Heart right ventricle (tissue), 16 donors: ENCODE measurements around the gene OR2A7. TPM values are rescaled to one million over a fixed set of nuclear protein-coding genes. Genes with fewer than 3 reads are reported as not detected.
A peak's percentile ranks its signal among the peaks of the same experiment; 100 is the strongest.
"Not testable (repeated sequence)": the region's sequence is repeated elsewhere in the genome, so short reads cannot be mapped to it uniquely, and the experiment has no call there.

Source experiments
- ATAC-seq, 8 donors: fragments of 200-7000 bp; cut with Tn5 transposase; one replicate each; pipeline ENCODE4 v1.9.1; 2020; ENCODE audit warnings: mild to moderate bottlenecking in 8 of 8, moderate library complexity in 8 of 8, moderate number of reproducible peaks in 1 of 8
- DNase-seq, 2 donors: peaks; one replicate each; pipeline ENCODE4 v3.0.0-alpha.2; 2020
- H3K27ac ChIP-seq, 10 donors: fragments of 200-600 bp; sonication (generic) in 2 of 10; one replicate each; pipeline versions ENCODE4 v1.5.0 to v1.8.0; 2020 to 2022; ENCODE audit warnings: mild to moderate bottlenecking in 3 of 10
- H3K27me3 ChIP-seq, 7 donors: fragments of 200-600 bp; one replicate each; pipeline ENCODE4 v1.8.0; 2021 to 2022; ENCODE audit warnings: mild to moderate bottlenecking in 2 of 7
- H3K36me3 ChIP-seq, 9 donors: fragments of 200-600 bp; sonication (generic) in 1 of 9; one replicate each; pipeline versions ENCODE4 v1.5.0 to v1.8.0; 2020 to 2022; ENCODE audit warnings: mild to moderate bottlenecking in 2 of 9
- H3K4me1 ChIP-seq, 9 donors: fragments of 200-600 bp; sonication (generic) in 1 of 9; one replicate each; pipeline versions ENCODE4 v1.5.0 to v1.8.0; 2020 to 2022; ENCODE audit warnings: mild to moderate bottlenecking in 4 of 9
- H3K4me3 ChIP-seq, 10 donors: fragments of 200-600 bp; sonication (generic) in 2 of 10; one replicate each; pipeline versions ENCODE4 v1.5.0 to v1.8.0; 2020 to 2022; ENCODE audit warnings: mild to moderate bottlenecking in 7 of 10, moderate library complexity in 2 of 10
- H3K9me3 ChIP-seq, 11 donors: fragments of 200-600 bp in 10 of 11; sonication (generic) in 2 of 11; one replicate each; pipeline versions ENCODE4 v1.5.0 to v1.8.0; 2013 to 2022; ENCODE audit warnings: mild to moderate bottlenecking in 2 of 11, control low read depth in 1 of 11, moderate library complexity in 1 of 11
- WGBS, 2 donors: extraction: QIAGEN DNeasy Blood & Tissue Kit; methylation state at CpG; one replicate each; pipeline ENCODE4 v1.1.7; 2013; ENCODE audit warnings: inconsistent platforms in 1 of 2; 5-methylcytosine and 5-hydroxymethylcytosine counted together
- intact Hi-C, 10 donors: fragments of 100-400 bp; cut with DNase I; formaldehyde crosslinking; loops; one replicate each; pipeline versions ENCODE4 v1.11.1 to v1.14.2; 2022
- polyA plus RNA-seq, 2 donors: library from polyadenylated mRNA; stranded (reverse); fragments of 200-250 nt; gene quantifications; one replicate each; pipeline ENCODE4 v1.2.3, GENCODE V29; 2013
- total RNA-seq, 10 donors: library from RNA; stranded (reverse); fragmentation: NEBNext Ultra II Directional in 3 of 10; extraction: Animal tissue kit (Norgen Biotek cat#: 25700) in 3 of 10; gene quantifications; one replicate each; pipeline versions ENCODE4 v1.2.1 to v1.2.4, GENCODE V29; 2021 to 2023
- TF ChIP-seq, protein P1 (sequence below), 9 donors: fragments of 200-600 bp; sonication (generic) in 2 of 9; IDR thresholded peaks; one replicate each; pipeline versions ENCODE4 v1.5.0 to v1.8.0; 2021 to 2022; ENCODE audit warnings: antibody characterized with exemption in 9 of 9, mild to moderate bottlenecking in 5 of 9, moderate library complexity in 1 of 9
- donor health status: Arrhythmogenic right ventricular cardiomyopathy.
- donor health status: ischemic (EF 13 %, LVEDD 7.1; RV severe dilation, severe dysfunction).
- donor health status: healthy with polysubstance abuse.
- donor health status: DM: no; HTN: yes; CAD: no.
- donor health status: DM: no; HTN: no; CAD: no.
- donor health status: ischemic (EF 25% LVEDD 6.9; RV normal size, moderate dysfunction).
- donor health status: ischemic (EF 25% LVEDD 5.7; RV mildly dilated, moderate dysfunction).
- donor health status: healthy.
- donor health status: DM: yes; HTN: yes; CAD: no.
- donor health status: Ischemic cardiomyopathy.
- donor health status: ischemic (EF 35%, LVEDD 5.7; RV mildly dilated, moderate dysfunction).
- donor health status: nonischemic (EF 11% LVEDD 7.7; RV severe dilation, severe dysfunction).
- donor health status: DM: yes; HTN: yes; CAD: no.
- donor health status: PGD.
- donor health status: ischemic (EF 29% LVEDD 5.4; RV normal size, mild dysfunction).
- donor health status: nonischemic (EF 23%, LVEDD 6.1; RV moderate dilation, normal function).

OR2A7 gene
- total and polyA plus RNA-seq, 12 donors, result 0.13 to 0.56 (median 0.40) TPM

DNA sequence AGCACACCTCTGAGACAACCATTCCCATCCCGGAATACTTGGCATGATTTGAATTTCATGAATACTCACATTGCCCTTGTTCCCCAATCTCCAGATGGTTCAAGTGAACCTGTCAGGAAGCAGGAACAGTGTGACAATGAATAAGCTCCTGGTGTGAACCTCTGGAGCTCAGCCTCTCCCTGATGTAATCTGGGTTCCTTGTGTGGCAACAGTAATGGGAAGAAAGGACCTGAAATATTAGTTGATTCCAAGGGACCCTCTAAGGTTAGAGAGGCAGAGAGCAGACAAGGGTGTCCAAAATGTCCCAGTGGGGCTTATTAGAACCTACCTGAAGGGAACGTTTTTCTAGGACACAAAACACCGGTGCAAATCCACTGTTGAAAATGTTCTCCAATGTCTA is 8.5 kb downstream of the OR2A7 start:
- H3K27ac ChIP-seq, result no peak overlapping the region
- TF ChIP-seq, protein P1, sequence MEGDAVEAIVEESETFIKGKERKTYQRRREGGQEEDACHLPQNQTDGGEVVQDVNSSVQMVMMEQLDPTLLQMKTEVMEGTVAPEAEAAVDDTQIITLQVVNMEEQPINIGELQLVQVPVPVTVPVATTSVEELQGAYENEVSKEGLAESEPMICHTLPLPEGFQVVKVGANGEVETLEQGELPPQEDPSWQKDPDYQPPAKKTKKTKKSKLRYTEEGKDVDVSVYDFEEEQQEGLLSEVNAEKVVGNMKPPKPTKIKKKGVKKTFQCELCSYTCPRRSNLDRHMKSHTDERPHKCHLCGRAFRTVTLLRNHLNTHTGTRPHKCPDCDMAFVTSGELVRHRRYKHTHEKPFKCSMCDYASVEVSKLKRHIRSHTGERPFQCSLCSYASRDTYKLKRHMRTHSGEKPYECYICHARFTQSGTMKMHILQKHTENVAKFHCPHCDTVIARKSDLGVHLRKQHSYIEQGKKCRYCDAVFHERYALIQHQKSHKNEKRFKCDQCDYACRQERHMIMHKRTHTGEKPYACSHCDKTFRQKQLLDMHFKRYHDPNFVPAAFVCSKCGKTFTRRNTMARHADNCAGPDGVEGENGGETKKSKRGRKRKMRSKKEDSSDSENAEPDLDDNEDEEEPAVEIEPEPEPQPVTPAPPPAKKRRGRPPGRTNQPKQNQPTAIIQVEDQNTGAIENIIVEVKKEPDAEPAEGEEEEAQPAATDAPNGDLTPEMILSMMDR (IDR thresholded peaks at IDR 0.05), result no peak
- 75 to 76% methylated on average over 3 of the region's 3 CpGs for WGBS, 2 donors
- no peak for DNase-seq
- intact Hi-C loops, result no loop called here
- no peaks in the 10 kb centered on the region for H3K4me1 ChIP-seq
- peak in 2 of 8 donors; percentile 16 to 31 for ATAC-seq
- no peaks in the 10 kb centered on the region for H3K9me3 ChIP-seq
- no peaks in the 10 kb centered on the region for H3K27me3 ChIP-seq
- H3K36me3 ChIP-seq, result no peaks in the 10 kb centered on the region
- H3K4me3 ChIP-seq, result no peak overlapping the region

DNA sequence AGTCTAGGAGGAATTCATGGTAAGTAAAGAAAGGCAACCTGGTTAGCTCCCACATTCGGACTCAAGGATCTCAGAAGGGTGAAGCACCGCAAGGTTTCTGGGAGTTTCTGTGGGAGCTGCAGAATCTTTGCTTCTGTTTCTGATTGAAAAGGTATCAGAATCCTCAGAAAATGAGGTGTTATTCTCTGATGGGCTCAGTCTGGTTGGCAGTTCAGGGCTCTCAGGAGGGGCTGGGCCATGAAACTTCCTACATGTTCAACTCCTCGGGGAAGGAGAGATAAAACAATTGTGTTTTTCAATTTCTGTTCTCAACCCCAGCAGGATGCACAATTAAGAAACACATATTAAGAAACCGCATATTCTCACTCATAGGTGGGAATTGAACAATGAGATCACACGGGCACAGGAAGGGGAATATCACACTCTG is 9.1 kb downstream of the OR2A7 start:
- ATAC-seq, result no peak
- no peaks in the 10 kb centered on the region for H3K36me3 ChIP-seq
- WGBS, 2 donors, result 65 to 72% methylated on average over 5 of the region's 5 CpGs
- intact Hi-C loops, result no loop called here
- DNase-seq, result no peak
- H3K27ac ChIP-seq, result no peak overlapping the region
- H3K4me3 ChIP-seq, result no peak overlapping the region
- TF ChIP-seq, protein P1 (IDR thresholded peaks at IDR 0.05), result no peak
- no peaks in the 10 kb centered on the region for H3K4me1 ChIP-seq
- no peaks in the 10 kb centered on the region for H3K27me3 ChIP-seq
- no peaks in the 10 kb centered on the region for H3K9me3 ChIP-seq

DNA sequence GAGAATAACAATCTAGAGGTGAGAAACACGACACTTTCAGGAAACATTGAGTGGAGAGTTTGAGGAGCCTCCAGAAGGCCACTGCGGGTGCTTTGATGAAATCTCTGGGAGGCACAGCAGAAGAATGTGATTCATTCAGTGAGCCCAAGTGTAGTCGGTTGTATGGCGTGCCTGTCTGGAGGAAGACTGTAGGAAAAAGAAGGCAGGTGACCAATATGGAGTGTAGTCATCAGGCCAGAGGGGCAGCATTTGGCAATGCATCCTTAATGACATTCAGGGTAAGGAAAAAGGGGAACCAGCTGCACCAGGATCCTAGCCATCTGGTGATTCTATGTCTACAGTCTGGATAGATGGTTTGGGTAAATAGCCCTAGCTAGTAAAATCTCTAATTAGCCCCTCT is 12.3 kb downstream of the OR2A7 start:
- H3K4me1 ChIP-seq, H3K27me3 ChIP-seq, intact Hi-C loops, H3K27ac ChIP-seq, ATAC-seq, DNase-seq, H3K36me3 ChIP-seq, H3K9me3 ChIP-seq, H3K4me3 ChIP-seq: not testable (repeated sequence)
- no CpG with 5 or more reads among the region's 4 CpGs for WGBS, 2 donors

DNA sequence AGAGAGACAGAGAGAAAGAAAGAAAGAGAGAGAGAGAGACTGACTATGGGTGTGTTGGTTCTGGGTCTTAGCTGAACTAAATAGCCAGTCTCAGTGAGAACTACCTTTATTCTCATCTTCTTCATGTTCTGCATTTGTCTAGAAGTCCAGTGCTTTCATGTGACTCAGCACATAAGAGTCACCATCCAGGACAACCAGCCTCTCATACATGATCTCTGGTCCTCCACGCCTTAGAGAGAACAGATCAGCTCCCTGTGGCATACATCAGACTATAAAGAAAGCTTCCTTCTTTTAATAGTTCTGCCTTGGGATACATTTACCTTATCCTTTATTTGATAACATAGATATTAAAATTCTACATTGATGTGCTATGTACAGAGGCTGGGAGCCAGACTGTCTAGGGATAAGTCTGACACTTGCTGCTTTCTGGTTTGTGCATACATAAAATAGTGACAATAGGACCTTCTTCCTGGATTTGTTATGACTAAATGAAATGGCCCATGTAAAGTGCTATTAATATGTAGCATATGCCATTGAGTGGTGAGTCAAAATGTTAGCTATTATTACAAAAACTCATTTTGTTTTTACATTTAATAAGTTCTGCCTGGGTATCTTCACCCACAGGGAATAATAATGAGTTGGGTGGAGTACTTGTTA is 16.8 kb downstream of the OR2A7 start:
- intact Hi-C loops, H3K4me3 ChIP-seq, ATAC-seq, H3K9me3 ChIP-seq, DNase-seq, H3K4me1 ChIP-seq, H3K27me3 ChIP-seq, H3K36me3 ChIP-seq, H3K27ac ChIP-seq: not testable (repeated sequence)
- WGBS, 2 donors, result no CpG with 5 or more reads among the region's 1 CpG

DNA sequence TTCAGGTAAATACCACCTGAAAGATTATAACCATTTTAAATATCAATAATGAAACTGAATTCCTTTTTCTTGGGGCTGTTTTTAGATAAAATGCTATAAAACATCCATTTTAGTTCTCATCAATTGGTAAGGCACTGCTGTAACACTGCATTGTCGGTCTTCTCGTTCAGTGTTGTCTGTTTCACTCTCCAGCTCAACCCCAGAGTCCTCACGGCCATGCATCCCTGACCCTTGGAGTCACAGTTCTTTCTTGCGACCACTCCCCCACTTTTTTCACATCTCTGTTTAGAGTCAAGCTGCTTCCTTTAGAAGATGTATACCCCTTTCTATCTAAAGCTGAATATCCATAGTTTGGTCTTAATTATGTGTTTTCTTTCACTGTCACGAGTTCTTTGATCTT is 17.6 kb downstream of the OR2A7 start:
- H3K27ac ChIP-seq, ATAC-seq, H3K36me3 ChIP-seq, DNase-seq, H3K4me3 ChIP-seq, H3K27me3 ChIP-seq, H3K4me1 ChIP-seq, H3K9me3 ChIP-seq, intact Hi-C loops: not testable (repeated sequence)
- WGBS, 2 donors, result no CpG with 5 or more reads among the region's 5 CpGs

DNA sequence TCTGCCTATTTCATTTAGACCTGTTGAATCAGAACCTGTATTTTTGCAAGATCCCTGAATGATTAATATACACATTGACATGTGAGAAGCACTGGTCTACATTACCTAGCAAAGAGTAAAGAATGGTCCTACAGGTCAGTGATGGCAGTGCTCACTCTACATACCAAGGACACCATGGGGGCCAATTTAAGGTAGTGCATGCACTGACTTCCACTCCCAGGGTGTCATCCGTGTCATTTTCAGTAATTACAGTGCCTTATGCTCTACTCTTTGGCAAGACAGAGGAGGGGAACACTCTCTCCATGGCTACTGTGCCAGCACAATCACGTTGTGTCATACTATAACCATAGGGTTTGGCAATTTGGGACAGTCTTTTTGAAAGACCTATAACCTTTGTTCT is 19.2 kb downstream of the OR2A7 start:
- ATAC-seq, DNase-seq, H3K9me3 ChIP-seq, H3K27me3 ChIP-seq, H3K27ac ChIP-seq, H3K36me3 ChIP-seq, H3K4me1 ChIP-seq, H3K4me3 ChIP-seq, intact Hi-C loops: not testable (repeated sequence)
- WGBS, 2 donors, result no CpG with 5 or more reads among the region's 2 CpGs

DNA sequence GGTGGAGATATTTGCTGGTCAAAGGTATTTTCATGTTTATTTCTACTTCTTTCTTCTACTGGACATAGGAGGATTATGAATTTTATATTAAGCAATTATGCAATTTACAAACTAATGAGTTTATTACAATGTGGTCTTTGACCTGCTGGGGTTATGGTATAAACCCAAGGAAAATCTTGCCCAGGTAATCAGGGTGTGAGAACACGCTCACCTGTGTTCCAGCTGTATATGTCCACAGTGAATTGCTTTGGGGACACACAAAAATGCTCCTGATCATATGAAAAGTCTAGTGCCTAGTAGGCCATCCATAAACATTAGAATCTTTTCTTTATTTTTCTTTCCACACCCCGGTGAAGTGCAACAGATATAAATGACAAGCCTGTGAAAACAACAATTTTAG is 25.2 kb downstream of the OR2A7 start, which contains the start of gene OR2A42:
TSS of gene OR2A42 (minus strand) at position 241 of the 400 bp plus-strand sequence. CDS start 6,762 bp downstream, outside the sequence.
- not testable (repeated sequence) for DNase-seq, H3K27ac ChIP-seq
- 74 to 80% methylated on average over 1 of the region's 2 CpGs for WGBS, 2 donors

DNA sequence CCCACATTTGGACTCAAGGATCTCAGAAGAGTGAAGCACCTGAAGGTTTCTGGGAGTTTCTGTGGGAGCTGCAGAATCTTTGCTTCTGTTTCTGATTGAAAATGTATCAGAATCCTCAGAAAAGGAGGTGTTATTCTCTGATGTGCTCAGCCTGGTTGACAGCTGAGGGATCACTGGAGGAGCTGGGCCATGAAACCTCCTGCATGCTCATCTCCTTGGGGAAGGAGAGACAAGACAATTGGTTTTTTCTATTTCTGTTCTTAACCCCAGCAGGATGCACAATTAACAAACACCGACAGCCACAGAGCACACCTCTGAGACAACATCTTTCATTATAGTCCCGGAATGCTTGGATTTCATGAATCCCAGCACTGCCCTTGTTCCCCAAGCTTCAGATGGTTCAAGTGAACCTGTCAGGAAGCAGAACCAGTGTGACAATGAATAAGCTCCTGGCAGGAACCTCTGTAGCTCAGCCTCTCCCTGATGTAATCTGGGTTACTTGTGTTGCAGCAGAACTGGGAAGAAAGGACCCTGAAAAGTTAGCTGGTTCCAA is 26.0 kb downstream of the OR2A7 start:
- peak in 1 of 8 donors; percentile 22 for ATAC-seq
- H3K4me1 ChIP-seq, H3K9me3 ChIP-seq, H3K27ac ChIP-seq, DNase-seq, H3K4me3 ChIP-seq, H3K27me3 ChIP-seq, intact Hi-C loops, H3K36me3 ChIP-seq: not testable (repeated sequence)
- WGBS, 2 donors, result 84 to 87% methylated on average over 2 of the region's 2 CpGs

More for the DNA sequence above, 25.2 kb downstream of the OR2A7 start, which contains the start of gene OR2A42:
- H3K27me3 ChIP-seq, H3K36me3 ChIP-seq, H3K4me3 ChIP-seq, H3K9me3 ChIP-seq, intact Hi-C loops, H3K4me1 ChIP-seq, ATAC-seq: not testable (repeated sequence)

DNA sequence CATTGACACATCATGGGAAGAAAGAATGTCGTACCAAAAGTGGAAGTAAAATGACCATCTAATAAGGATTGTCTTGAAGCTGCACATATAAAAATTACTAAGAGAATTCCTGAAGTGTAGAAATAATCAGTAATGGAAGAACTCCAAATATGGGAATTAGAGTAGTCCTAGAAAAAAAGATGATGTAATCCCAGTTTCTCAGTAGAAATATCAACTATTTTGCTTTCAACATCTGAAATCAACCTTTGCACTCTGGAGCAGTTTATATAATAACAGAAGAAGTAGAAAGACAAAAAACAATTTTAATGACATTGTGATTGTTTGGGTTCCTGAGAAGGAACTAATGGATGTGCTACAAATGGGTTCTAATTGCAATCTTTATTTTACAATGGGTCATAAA is 31.6 kb downstream of the OR2A7 start:
- 80 to 86% methylated on average over 1 of the region's 1 CpG for WGBS, 2 donors
- H3K9me3 ChIP-seq, intact Hi-C loops, ATAC-seq, H3K36me3 ChIP-seq, H3K4me1 ChIP-seq, H3K4me3 ChIP-seq, H3K27me3 ChIP-seq, H3K27ac ChIP-seq, DNase-seq: not testable (repeated sequence)

DNA sequence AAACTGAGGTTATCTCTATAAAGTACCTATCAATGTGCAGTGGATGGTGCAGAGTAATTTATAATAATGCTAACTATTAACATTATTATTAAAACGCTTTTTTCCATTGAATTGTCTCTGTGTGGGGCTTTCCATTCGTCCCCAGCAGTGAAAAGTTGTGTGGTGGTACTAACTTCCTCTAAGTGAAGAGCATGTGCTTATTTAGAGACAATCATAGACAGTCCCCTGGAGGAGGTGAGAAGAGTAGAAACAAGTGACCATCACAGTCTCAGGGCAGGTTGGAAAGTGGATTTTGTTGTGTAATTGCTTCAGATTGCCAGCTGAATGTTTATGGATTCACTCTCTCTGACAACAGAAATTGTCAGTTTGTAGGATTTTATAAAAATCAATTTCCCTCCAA is 33.6 kb downstream of the OR2A7 start:
- DNase-seq, ATAC-seq, intact Hi-C loops, H3K27ac ChIP-seq, H3K36me3 ChIP-seq, H3K4me1 ChIP-seq, H3K9me3 ChIP-seq, H3K27me3 ChIP-seq, H3K4me3 ChIP-seq: not testable (repeated sequence)
- no CpG with 5 or more reads among the region's 2 CpGs for whole genome bisulfite sequencing, 2 donors
